NCI-H1694 (cell line): ENCODE results near the gene EEFSEC.

Experiments
- DNase-seq: peaks from one replicate; lab custom pipeline; 2025; lab: John Stamatoyannopoulos, UW

Gene EEFSEC

DNA sequence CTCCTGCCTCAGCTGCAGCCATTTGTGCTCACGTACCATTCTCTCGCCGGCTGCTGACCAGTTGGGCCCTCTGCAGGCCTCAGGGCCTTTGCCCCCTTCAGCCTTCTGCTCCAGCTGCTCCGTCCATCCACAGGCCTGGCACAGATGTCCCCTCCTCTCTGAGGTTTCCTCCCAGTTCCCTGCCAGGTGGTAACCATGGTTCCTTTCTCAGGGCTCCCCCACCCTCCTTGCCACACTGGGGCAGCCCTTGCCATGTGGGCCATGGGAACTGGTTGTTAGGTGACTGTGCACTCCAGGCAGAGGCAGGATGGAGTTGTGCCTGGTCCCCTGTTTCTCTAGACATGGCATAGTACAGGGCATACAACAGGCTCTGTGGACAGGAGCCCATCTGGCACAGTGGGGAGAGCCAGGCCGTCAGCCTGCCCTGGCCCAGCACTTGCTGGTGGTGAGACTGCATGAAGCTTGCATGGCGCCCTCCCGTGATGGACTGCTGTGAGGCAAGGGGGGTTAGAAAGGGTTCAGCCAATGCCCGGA is 164.5 kb downstream of the EEFSEC start:
- no peak for DNase-seq

DNA sequence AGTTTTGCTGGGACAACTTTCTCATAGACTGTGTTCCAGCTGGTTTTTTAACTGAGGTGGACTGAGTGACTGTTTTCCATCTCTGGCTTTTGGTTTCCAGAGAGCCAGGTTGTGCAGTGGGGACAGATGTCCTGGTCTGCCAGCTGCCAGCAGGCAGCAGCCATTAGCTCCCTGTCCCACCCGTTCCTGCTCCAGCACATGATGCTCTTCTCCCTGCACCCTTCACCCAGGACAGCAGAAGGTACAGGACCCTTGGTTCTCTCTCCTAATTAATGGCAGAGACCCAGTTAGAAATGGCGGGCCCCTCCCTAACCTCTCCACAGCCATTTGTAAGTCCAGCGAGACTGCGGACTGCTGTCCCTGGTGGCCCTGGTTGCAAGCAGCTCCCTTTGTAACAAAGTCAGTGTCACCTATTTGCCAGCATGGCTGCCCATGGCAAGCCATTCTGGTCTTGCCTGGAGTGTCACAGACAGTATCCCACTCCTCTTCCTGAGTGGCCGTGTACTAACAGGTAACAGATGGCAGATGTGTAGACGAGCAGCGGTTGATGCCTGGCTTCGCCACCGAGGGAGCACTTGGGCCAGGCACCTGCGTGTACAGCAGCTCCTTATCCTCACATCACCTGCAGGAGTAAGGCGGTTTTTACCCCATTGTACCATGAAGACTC is 165.1 kb downstream of the EEFSEC start:
- peak; percentile 22 for DNase-seq

DNA sequence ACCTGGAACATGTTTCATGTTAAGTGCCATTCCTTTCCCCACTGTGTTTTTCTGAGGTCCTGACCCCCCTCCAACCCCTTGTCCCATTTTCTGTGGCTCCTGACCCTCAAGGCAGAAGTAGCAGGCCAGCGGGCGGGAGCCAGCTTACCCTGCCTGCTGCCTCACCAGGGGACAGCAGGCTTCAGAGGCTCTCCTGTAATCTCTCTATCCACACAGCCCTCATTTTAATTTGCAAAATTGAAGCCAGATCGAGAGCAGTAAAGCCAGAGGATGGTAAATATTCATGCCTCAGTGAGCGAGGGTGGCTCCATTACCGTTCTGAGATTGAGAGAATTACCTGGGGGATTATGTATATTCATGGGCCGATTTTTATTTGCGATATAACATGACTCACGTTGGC is 165.8 kb downstream of the EEFSEC start:
- no peak for DNase-seq

DNA sequence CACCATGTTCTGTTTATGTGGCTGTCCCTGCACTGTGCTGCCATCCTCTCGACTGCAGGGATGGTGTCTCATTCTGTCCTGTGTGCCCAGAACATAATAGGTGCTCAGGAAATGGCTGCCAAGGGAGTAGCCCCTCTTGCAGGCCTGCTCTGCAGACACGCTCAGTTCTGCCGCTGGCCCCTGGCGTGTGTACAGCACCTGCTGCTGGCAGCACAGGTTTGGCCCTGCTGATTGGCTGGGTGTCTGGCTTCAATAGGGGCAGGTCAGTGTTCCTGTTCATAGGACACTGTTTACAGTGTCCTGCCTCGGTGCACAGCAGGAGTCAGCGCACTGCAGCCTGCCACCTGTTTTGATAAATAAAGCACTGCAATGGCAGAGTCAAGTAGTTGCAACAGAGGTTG is 166.5 kb downstream of the EEFSEC start:
- DNase-seq, result no peak

DNA sequence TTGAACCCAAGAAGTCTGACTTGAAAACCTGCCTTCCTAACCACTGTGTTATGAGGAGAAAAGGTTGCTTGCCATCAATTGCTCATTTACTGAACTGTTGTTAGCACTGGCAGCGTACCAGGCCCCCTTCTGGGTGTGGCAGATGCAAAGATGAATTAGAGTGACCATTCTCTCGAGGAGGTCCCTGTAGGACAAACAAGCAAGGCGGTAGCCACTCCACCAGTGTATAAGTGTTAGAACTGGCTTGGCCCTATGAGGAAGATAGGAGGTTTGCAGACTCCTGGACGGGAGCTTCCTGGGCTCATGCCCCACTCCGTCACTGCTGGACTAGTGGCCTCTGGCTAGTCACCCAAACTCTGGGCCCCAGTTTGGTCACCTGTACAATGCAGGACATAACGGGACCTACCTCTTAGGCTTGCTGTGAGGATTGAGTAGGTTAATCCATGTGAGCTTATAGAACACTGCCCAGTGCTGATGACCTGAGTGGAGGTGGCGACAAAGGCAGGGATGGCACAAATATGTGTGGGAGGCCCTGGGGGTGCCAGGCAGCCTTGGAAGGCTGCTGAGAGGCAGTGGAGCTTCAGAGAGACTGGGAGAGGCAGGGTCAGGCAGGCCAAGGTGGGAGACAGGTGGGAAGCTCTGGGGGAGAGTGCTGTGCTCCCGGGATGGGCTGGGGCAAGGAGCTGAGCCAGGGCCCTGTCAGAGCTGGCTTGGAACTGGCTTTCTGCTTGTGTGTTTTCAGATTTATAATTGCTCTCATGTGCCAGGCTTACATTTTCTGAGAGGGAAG is 167.5 kb downstream of the EEFSEC start:
- no peak for DNase-seq

DNA sequence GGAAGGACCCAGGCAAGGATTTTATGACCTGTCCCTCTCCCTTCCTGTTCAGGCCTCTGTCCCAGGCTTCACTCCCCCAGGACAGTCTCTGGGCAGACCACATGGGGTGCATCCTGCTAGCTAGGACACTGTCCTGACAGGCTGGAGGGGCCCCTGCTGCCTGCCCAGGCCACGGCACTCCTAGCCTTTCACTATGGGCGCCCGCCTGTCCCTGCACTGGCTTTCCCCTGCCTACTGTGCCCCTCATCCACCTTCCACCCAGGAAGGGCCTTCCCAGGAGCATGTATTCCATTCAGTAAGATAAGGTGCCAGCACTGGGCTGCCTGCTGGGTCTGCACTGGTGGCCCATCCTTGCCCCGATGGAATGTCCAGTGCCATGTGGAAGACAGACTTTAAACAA is 168.1 kb downstream of the EEFSEC start:
- no peak for DNase-seq

DNA sequence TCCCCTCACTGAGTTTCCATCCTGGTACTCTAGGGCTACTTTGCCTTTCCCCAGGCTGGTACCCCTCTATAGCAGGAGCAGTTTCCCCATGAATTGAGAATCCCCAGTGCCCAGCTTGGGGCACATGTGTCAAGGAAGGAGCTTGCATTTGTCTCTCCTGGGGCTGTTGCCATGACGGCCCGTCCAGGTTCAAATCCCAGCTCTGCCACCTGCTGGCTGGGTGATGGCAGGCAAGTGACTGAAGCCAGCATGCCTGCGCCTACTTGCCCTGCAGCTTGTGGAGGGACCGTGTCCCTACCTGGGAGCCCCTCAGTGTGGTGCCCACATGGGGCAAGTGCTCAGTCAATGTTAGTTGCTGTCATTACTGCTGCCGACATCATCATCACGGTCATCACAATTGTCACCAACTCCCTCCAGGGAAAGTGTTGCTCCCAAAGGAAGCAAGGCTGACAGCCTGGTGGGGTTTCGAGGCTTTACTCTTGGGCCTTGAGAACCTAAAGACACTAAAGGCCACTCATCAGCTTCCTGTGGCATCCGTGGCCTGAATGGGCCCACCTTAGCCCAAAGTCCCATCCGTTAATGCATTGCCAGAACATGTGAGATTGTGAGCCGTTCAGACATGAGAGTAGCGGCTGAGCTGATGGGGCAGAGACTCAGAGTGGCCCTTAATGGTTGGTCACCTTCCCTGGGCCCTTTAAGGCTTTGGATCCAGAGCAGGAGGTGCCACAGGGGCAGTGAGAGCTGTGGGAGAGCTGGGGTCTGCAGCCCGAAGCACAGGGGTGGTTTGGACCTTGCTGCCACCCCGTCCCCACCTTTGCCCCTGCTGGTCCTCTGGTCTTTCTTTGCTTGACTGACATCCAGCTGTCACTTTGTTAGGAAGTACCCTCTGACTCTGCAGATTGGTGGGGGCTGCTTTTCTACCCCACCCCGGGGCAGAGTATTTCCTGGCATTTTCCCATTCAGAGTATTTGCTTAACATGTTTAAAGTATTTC is 169.0 kb downstream of the EEFSEC start:
- DNase-seq, result no peak

DNA sequence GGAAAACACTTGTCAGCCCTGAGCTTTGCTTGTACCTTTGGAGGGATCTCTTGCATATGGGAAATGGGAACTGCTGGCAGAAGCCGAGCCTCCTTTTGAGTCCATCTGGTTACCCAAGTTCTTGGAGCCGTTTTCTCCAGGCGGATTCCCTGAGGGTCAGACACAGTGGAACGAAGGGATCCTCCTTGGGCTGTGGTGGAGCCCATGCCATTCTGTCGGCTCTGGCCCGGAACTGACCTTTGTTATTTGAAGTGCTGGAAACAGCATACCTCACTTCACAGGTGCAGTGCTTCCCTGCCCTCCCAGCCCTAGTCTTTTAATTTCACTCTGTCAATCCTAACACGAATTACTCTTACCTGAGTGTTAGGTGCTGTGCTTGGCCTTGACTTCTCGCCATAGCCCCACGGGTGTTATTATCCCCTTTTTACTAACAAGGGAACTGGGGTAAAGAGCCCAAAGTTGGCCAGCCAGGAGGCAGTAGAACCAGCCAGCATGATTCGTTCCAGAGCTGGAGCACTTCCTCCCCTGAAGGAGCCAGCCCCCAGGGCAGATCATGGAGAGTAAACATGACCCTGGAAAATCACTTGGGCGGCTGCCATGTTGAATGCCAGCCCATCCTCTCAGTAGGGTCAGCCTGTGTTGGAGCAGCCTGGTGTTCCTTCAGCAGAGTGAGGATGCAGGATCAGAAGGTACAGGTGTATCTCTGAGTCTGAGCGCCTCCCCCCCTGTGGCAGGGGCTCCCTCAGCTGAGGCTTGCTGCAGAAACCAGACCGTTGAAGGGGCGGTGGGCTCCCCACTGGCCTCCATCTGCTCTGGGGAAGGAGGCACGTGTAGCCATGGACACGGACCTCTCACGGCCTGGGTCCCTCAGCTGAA is 170.2 kb downstream of the EEFSEC start:
- DNase-seq, result no peak

DNA sequence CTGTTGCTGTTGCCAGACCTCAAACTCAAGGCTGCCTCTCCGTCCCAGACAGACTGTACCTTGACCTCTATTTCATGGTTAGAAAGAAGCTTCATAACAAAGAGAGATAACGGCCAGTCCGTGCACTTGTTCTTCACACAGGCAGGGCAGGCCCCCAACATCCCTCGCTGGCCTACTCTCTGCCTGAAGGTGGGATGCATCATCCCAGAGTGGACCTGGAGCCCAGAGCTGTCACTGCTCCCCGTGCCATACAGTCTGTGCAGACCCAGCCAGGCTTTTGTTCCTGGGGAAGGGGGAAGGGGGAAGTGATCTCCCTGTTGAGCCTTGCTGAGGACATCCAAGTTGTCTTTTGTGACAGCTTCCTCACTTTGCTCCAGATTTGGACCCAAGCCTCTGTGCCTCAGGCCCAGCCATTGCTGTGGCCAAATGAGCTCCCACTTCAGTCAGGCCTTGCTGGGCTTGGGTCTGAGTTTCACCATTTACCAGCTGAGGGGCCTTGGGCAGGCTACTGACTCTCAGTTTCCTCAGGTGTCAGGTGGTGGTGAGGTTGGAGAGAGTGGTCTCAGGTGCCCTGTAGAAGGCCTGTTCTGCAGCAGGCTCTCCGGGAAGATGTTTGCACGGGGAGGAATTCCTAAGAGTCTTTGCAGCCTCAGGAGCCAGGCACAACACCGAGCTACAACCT is 171.8 kb downstream of the EEFSEC start:
- no peak for DNase-seq

DNA sequence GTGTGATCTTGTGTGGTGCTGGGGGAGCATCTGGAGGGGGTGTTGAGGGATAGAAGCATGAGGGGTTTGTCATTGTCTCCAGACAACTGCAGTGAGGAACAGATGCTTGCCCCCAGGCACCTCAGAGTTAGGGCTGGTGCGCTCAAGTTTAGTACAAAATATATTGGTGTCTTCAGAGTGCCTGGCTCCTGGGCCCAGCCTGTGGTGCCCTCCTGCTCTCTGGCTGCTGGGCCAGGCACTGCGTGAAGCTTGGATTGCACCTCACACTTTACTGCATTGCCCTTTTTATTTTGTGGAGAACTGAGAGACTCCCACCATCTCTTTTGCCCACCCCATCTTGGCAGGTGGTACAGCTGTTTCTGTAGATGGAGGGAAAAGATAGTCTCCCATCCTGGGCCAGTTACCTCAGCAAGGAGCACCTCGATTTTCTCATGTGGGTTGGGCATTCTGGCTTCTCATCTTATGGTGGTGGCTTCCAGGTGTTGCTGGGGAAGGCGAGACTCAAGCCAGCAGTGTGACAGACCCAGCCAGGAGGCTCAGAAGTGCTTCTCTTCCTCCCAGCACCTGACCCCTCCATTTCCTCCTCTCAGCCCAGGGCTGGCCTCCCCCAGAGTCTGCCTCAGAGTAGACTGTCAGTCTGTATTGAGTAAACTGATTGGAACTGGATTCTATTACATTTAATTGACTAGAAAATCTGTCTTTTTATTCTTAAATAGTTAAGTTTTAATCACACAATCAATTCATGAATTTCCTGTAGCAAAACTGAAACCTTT is 173.0 kb downstream of the EEFSEC start:
- no peak for DNase-seq

DNA sequence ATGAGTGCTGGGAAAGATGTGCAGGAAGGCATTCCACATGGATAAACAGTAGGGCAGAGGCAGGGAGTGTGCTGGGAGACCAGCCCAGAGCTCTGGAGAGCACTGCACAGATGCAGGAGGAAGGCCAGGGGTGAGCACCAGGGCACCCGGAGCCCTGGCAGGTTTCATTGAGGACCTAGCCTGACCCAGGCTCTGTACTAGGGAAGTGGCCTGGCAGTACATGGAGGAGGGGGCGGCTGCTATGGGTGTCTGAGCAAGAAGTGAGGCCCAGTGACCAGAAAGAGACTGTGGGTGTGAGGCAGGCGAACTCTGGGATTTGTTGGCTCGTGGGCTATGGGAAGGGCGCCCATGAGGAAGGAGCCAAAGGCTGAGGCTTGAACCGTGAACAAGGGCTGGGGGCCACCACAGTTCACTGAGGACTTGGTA is 174.3 kb downstream of the EEFSEC start:
- DNase-seq, result no peak

DNA sequence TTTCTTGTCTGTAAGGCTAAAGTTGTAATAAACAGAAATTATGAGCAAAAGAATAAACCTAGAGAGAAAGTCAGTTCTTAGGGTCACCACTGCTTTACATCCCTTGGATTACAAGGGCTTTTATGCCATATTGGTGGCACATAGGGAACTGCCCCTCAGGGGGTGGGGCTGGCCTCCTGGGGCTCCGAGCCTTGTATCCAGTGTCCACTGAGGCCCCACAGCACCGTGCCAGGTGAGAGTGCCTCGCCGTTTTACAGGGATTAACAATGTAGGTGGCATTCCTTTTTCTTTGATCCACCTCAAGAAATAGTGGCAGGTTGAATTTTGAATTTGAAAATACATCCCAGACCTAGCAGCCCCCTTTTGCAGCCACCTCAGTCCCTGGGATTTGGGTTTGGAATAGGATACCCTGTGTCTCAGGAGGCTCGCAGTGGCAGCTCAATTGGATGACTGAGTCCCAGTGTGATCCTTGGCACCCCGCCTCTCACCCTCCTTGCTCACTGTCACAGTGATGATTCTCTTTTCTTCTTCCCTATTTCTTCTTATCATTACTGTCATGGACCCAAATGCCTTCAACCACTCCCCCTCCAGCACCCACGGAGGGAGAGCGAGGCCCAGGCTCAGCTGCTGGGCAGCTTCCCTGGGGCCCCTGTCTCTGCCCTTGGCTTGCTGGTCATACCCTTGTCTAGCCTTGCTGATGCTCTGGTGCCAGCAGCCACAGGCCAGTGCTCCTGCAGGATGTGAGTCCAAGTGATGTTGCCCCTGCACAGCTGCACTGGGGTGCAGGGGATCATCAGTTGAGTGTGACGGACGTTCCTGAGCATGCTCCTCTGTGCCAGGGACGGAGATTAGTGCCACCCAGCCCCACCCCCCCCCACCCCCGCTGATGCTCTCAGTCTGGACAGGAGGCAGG is 175.5 kb downstream of the EEFSEC start:
- no peak for DNase-seq

DNA sequence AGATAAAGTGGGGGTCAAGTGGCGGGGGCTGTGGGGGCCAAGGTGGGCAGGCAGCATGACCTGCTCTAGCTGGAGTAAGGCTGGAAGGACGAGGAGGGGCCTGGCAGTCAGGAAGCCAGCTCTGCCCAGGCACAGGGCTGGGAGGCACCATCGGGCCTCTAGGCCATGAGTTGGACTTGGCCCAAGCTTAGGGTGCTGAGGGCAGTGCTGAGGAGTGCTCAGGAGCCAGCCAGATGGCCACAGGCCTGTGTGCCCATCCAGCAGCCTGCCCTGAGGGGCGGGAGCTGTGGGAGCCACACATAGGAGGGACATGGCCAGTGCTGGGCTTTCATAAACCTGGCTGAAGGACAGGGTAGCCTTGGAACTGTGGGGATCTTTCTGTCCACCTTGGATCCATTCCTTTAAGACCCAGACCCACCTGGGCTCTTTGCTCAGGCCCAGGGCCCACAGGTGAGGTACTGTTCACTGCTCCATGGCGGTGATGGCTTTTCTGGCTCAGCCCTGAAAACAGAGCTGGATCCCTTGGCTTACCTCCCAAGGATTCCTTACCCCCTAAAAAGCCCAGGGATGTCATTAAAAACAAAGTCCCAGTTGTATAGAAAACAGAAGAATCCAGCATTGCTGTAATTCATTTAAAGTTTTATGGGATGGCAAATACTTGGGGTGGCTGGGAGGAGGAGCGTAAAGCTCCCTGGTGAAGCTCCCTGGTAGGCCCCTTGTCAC is 176.4 kb downstream of the EEFSEC start:
- DNase-seq, result no peak

DNA sequence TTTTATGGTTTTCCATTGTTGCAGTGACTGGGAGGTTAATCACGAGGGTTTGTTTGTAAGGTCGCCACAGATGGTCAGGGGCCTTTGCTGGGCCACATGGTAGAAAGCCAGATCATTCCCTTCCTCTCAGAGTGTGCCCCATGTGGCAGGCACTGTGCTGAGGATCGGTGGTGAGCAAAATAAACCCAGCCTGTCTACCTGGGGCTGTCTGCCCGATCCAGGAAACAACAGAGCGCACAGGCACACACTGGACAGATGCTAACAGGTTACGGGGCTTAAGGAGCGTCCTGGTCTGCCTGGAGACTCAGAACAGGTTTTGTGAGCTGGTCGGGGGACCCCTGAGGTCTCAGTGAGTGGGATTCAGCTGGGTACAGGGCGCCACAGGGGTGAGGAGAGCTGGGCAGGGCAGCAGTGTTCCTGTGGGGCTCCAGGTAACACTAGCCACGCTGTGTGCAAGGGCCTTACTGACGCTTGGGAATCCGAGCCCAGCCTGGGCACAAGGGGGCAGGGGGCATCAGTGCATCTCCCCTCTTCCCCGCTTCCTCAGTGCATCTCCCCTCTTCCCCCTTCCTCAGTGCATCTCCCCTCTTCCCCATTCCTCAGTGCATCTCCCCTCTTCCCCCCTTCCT is 177.0 kb downstream of the EEFSEC start:
- DNase-seq, result no peak

DNA sequence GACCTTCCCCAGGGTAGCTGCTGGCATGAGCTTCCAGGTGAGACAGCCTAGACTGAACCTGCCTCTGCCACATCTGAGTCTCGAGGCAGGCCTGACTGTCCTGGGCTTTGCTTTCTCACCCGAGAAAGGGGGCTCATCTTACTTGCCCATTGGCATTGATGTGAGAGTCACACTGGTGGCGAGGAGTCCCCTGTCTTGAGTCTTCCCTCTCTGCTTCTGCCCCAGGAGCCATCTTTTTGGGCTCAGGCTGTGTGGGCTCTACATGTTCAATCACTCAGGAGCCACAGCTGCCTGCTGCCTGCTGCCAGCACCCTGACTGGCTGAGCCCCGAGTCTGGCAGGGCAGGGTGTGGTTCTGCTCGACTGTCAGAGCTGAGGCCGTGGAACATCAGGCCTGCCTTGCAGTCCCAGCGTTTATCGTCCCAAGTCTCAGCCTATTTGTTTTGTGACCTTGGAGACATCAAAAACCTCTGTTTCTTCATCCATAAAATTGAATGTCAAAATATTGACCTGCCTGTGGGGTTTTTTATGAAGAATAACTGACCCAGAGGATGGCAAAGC is 180.9 kb downstream of the EEFSEC start:
- no peak for DNase-seq

DNA sequence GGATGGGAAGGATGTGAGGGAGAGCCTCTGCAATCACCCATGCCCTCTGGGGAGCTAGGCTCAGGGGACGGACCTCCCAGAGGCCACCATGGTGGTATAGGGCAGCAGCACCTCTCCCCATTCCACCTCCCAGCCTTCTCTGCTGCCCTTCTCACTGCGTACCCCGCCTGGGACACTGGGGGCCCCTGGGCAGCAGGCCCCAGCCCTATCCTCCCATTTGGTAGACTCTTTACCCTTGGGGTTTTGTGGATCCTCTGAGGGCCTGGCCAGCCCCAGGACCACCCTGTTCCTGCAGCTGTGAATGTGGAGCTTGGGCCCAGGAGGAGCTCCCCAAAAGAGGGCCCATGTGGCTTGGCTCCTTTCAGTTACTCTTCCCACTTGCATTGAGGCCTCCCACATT is 181.5 kb downstream of the EEFSEC start:
- DNase-seq, result no peak

DNA sequence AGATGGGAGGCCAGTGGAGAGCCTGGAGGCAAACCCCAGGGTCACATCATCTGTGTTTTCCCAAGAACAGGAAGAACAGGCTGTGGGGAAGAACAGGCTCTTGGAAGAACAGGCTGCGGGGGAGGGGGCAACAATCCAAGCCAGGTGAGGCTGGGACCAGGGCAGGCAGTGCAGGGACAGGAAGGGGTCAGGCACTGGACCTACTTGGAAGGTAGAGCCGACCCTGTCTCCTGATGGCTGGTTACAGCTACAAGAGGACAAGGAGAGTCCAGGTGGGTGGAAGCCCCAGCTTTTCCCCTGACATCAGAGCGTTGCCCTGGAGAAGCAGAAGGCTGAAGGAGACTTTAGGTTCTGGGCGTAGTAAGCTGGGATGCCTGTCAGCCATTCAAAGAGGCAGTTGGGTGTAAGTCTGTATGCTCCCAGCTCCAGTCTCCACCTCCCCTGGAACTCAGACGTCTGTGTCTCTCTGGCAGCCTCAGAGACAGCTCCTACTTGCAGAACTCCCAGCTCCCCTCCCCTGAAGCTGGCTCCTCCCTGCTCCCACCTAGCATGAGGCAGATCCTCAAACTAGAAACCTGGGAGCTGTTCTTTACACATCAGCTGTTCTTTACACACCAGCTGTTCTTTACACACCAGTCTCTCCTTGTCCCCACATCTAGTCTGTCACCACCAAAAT is 182.5 kb downstream of the EEFSEC start:
- DNase-seq, result no peak
